ENCODE measurements around the gene FAM107B.

FAM107B gene

DNA sequence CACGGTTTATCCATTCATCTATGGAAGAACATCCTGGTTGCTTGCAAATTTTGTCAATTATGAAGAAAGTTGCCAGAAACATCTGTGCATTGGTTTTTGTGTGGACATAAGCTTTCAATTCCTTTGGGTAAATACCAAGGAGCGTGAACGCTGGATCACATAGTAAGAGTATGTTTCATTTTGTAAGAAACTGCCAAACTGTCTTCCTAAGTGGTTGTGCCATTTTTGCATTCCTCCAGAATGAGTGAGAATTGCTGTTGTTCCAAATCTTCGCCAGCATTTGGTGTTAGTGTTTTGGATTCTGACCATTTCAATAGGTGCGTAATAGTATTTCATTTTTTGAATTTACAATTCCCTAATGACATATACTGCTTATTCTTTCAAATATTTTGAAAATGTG lies 288.7 kb downstream of the FAM107B start:
- H3K4me3 ChIP-seq (ENCODE audit: control insufficient read depth, low read depth, low read length) = no peak overlapping the region
- TF ChIP-seq, protein P1, sequence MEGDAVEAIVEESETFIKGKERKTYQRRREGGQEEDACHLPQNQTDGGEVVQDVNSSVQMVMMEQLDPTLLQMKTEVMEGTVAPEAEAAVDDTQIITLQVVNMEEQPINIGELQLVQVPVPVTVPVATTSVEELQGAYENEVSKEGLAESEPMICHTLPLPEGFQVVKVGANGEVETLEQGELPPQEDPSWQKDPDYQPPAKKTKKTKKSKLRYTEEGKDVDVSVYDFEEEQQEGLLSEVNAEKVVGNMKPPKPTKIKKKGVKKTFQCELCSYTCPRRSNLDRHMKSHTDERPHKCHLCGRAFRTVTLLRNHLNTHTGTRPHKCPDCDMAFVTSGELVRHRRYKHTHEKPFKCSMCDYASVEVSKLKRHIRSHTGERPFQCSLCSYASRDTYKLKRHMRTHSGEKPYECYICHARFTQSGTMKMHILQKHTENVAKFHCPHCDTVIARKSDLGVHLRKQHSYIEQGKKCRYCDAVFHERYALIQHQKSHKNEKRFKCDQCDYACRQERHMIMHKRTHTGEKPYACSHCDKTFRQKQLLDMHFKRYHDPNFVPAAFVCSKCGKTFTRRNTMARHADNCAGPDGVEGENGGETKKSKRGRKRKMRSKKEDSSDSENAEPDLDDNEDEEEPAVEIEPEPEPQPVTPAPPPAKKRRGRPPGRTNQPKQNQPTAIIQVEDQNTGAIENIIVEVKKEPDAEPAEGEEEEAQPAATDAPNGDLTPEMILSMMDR (conservative IDR thresholded peaks at IDR 0.05; ENCODE audit: control insufficient read depth, insufficient read depth, low read depth, low read length) = no peak
- DNase-seq (ENCODE audit: low read depth) = peak; percentile 10

- H3K4me3 ChIP-seq (ENCODE audit: control insufficient read depth, low read depth, low read length) = no peak overlapping the region
- no peak for DNase-seq (ENCODE audit: low read depth)
- TF ChIP-seq, protein P1 (conservative IDR thresholded peaks at IDR 0.05; ENCODE audit: control insufficient read depth, insufficient read depth, low read depth, low read length) = no peak
Observed at GRCh38 chr10:14483417-14483816, 291.3 kb downstream of the FAM107B start.

- no peak for DNase-seq (ENCODE audit: low read depth)
Observed at GRCh38 chr10:14481752-14482151, 292.9 kb downstream of the FAM107B start.

DNA sequence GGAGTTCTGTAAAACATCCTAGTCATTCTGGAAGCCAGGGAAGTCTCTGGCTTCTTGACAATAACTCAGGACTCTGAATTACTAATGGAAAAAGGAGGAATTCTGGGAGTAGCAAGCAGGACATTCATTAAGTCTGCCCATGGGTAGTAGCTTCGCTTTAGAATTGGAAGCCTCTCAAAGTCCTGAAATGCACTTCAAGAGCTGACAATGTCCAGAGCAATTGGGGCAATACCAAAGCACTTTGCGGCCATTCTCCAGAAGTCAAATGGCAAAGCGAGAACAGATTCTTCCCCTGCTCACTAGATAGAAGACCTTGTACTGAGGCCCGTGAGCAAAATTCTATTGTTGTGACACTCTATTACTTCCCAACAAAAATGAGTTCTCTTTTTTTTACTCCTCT lies 293.7 kb downstream of the FAM107B start:
- DNase-seq (ENCODE audit: low read depth) = no peak
- no peak overlapping the region for H3K4me3 ChIP-seq (ENCODE audit: control insufficient read depth, low read depth, low read length)
- TF ChIP-seq, protein P1 (conservative IDR thresholded peaks at IDR 0.05; ENCODE audit: control insufficient read depth, insufficient read depth, low read depth, low read length) = no peak

More at GRCh38 chr10:14481752-14482151, 292.9 kb downstream of the FAM107B start:
- TF ChIP-seq, protein P1 (conservative IDR thresholded peaks at IDR 0.05; ENCODE audit: control insufficient read depth, insufficient read depth, low read depth, low read length) = no peak
- H3K4me3 ChIP-seq (ENCODE audit: control insufficient read depth, low read depth, low read length) = no peak overlapping the region

- TF ChIP-seq, protein P1 (conservative IDR thresholded peaks at IDR 0.05; ENCODE audit: control insufficient read depth, insufficient read depth, low read depth, low read length) = peak; percentile 55
- peak; percentile 54 for DNase-seq (ENCODE audit: low read depth)
- no peak overlapping the region for H3K4me3 ChIP-seq (ENCODE audit: control insufficient read depth, low read depth, low read length)
Observed at GRCh38 chr10:14478604-14479003, 296.1 kb downstream of the FAM107B start.

- TF ChIP-seq, protein P1 (conservative IDR thresholded peaks at IDR 0.05; ENCODE audit: control insufficient read depth, insufficient read depth, low read depth, low read length) = no peak
- no peak overlapping the region for H3K4me3 ChIP-seq (ENCODE audit: control insufficient read depth, low read depth, low read length)
Observed at GRCh38 chr10:14478201-14478600, 296.5 kb downstream of the FAM107B start.

DNA sequence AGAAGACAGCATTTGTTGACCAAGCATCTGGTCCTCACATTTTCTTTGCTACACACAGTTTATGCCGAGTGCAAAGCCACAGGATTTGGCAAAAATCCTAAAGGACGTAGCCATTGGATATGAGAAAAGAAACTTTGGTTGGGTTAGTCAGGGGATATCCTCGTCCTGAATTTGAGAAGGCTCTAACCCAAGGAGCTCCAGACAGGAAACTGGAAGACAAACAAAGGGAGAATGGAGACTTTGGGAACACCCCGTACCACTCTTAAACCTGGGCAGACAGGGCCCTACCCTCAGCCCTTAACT lies 297.3 kb downstream of the FAM107B start:
- no peak overlapping the region for H3K4me3 ChIP-seq (ENCODE audit: control insufficient read depth, low read depth, low read length)
- DNase-seq (ENCODE audit: low read depth) = peak; percentile 34
- TF ChIP-seq, protein P1 (conservative IDR thresholded peaks at IDR 0.05; ENCODE audit: control insufficient read depth, insufficient read depth, low read depth, low read length) = no peak

More at GRCh38 chr10:14478201-14478600, 296.5 kb downstream of the FAM107B start:
- no peak for DNase-seq (ENCODE audit: low read depth)

Data from fibroblast of mammary gland (primary cell).